ENCODE results near the gene CNOT1.
"Not testable (repeated sequence)": the region's sequence is repeated elsewhere in the genome, so short reads cannot be mapped to it uniquely, and the experiment has no call there.

CNOT1 gene

DNA sequence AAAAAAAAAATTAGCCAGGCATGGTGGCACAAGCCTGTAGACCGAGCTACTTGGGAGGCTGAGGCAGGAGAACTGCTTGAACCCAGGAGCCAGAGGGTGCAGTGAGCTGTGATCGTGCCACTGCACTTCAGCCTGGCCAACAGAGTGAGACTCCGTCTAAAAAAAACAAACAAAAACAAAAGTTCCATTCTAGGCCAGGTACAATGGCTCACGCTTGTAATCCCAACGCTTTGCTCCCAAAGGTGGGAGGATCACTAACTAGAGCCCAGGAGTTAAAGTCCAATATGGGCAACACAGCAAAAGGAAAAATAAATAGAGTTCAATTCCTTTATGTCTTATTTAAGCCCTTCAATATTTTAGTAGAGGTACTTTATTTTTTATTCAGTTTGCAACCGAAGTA lies 47.5 kb downstream of the CNOT1 start:
- Histone ChIP-seq H3K27ac (ENCODE audit: low read length) (no peak overlapping the region), H3K9me3 (ENCODE audit: control insufficient read depth in 2 of 2, low read length in 2 of 2) (no peaks in the 10 kb centered on the region), H3K27me3 (ENCODE audit: control insufficient read depth in 1 of 2, insufficient read depth in 2 of 2, low read length in 2 of 2) (no peaks in the 10 kb centered on the region), H3K4me1 (ENCODE audit: control insufficient read depth, insufficient read depth, low read length) (no peaks in the 10 kb centered on the region), H3K4me3 (ENCODE audit: low read length in 2 of 2) (no peak overlapping the region), H3K36me3 (ENCODE audit: control insufficient read depth in 2 of 2, insufficient read depth in 2 of 2, low read length in 2 of 2) (peaks cover 58 to 62% of the 10 kb centered on the region in 2 donors), H3K9ac (ENCODE audit: low read length in 2 of 2) (no peak overlapping the region)

DNA sequence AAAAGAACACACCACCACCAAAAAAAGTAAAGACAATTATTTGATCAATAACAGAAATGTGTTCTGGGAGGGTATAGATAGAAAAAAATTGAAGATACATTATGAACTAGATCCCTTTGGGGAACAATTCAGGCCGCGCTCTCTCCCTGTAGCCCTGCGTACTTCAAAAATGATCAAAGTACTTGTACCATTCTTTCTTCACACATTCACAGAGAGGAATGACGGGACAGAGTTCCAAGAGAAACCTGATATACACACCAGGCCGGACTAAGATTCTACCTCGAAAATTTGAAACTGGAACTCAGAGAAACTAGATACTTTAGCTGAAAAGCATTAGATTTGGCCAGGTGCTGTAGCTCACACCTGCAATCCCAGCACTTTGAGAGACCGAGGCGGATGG lies 50.0 kb downstream of the CNOT1 start:
- Histone ChIP-seq H3K9me3 (ENCODE audit: control insufficient read depth in 2 of 2, low read length in 2 of 2) (no peaks in the 10 kb centered on the region), H3K9ac (ENCODE audit: low read length in 2 of 2) (no peak overlapping the region), H3K27ac (ENCODE audit: low read length) (no peak overlapping the region), H3K4me1 (ENCODE audit: control insufficient read depth, insufficient read depth, low read length) (no peaks in the 10 kb centered on the region), H3K27me3 (ENCODE audit: control insufficient read depth in 1 of 2, insufficient read depth in 2 of 2, low read length in 2 of 2) (no peaks in the 10 kb centered on the region), H3K4me3 (ENCODE audit: low read length in 2 of 2) (no peak overlapping the region), H3K36me3 (ENCODE audit: control insufficient read depth in 2 of 2, insufficient read depth in 2 of 2, low read length in 2 of 2) (peaks cover 55 to 64% of the 10 kb centered on the region in 2 donors)

DNA sequence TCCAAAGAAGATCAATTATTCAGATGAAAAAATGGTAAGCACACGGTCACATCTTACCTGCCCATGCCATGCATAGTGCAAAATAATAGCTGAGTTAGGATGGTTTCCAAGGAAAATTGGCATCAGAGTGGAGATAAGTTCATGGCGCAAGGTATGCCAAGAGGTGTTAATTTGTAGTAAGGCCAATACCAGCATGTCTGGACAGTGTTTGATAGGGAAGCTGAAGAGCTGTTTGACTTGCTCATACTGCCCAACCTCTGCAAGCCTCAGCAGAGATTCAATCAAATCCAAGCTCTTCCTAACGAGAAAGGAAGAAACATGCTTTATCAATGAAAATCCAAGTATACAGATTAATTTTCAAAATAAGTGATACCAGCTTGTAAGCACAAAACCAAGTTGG lies 51.0 kb downstream of the CNOT1 start:
- H3K36me3 ChIP-seq (ENCODE audit: control insufficient read depth in 2 of 2, insufficient read depth in 2 of 2, low read length in 2 of 2), result peaks cover 63 to 70% of the 10 kb centered on the region in 2 donors
- H3K4me1 ChIP-seq (ENCODE audit: control insufficient read depth, insufficient read depth, low read length), result no peaks in the 10 kb centered on the region
- no peaks in the 10 kb centered on the region for H3K9me3 ChIP-seq (ENCODE audit: control insufficient read depth in 2 of 2, low read length in 2 of 2)
- H3K27ac ChIP-seq (ENCODE audit: low read length), result no peak overlapping the region
- no peaks in the 10 kb centered on the region for H3K27me3 ChIP-seq (ENCODE audit: control insufficient read depth in 1 of 2, insufficient read depth in 2 of 2, low read length in 2 of 2)
- no peak overlapping the region for H3K9ac ChIP-seq (ENCODE audit: low read length in 2 of 2)
- no peak overlapping the region for H3K4me3 ChIP-seq (ENCODE audit: low read length in 2 of 2)

DNA sequence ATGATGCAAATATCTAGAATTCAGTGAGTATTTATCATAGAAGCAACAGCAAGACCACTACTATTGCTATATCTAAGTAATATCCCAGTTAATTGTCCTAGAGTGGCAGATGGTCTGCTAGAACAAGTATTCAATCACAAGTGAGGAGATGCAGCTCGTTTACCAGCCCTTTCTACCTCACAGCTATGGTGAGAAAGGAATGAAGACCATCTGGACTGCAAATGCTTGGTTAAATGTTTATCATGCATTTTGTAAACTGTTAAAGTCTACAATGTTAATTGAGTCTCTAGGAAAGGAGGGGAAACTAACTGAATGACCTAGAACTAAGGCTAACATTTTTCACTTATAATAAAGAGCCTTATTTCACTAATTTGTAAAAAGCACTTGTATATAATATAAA lies 52.5 kb downstream of the CNOT1 start:
- no peak overlapping the region for H3K9ac ChIP-seq (ENCODE audit: low read length in 2 of 2)
- no peak overlapping the region for H3K27ac ChIP-seq (ENCODE audit: low read length)
- H3K9me3 ChIP-seq (ENCODE audit: control insufficient read depth in 2 of 2, low read length in 2 of 2), result no peaks in the 10 kb centered on the region
- H3K36me3 ChIP-seq (ENCODE audit: control insufficient read depth in 2 of 2, insufficient read depth in 2 of 2, low read length in 2 of 2), result peaks cover 52 to 59% of the 10 kb centered on the region in 2 donors
- no peaks in the 10 kb centered on the region for H3K4me1 ChIP-seq (ENCODE audit: control insufficient read depth, insufficient read depth, low read length)
- no peaks in the 10 kb centered on the region for H3K27me3 ChIP-seq (ENCODE audit: control insufficient read depth in 1 of 2, insufficient read depth in 2 of 2, low read length in 2 of 2)
- H3K4me3 ChIP-seq (ENCODE audit: low read length in 2 of 2), result no peak overlapping the region

DNA sequence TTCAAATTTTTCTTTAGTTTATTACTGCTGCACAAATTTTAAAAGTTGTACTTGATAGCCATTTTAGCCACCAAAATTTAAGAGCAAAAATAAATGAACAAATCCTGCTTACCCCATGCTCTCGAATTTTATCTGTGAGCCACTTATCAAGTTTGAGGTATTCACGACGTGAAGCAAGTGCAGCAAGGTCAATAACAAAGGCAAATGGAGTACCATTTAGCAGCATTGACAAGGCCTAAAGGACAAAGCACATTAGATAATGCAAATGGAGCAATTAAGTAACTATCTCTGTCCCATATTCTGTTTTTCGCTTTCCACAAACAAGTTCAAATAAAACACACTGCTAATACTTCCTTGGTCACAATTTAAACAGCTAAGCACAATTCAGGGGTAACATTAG lies 54.7 kb downstream of the CNOT1 start:
- H3K9ac ChIP-seq (ENCODE audit: low read length in 2 of 2), result no peak overlapping the region
- no peak overlapping the region for H3K27ac ChIP-seq (ENCODE audit: low read length)
- peaks cover 49 to 66% of the 10 kb centered on the region in 2 donors for H3K36me3 ChIP-seq (ENCODE audit: control insufficient read depth in 2 of 2, insufficient read depth in 2 of 2, low read length in 2 of 2)

DNA sequence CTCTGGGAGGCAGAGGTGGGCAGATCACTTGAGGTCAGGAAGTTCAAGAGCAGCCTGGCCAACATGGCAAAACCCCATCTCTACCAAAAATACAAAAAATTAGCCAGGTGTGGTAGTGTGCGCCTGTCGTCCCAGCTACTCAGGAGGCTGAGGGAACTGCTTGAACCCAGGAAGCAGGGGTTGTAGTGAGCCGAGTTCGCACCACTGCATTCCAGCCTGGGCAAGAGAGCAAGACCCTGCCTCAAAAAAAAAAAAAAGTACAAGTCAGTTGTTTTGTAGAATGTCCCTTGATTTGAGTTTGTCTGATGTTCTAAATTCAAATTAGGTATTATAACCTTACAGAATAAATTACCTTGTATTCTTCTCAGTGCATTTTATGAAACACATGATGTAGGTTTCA lies 63.9 kb downstream of the CNOT1 start:
- not testable (repeated sequence) for H3K27me3 ChIP-seq (ENCODE audit: control insufficient read depth in 1 of 2, insufficient read depth in 2 of 2, low read length in 2 of 2)
- peaks cover 23% of the 10 kb centered on the region in 2 donors for H3K36me3 ChIP-seq (ENCODE audit: control insufficient read depth in 2 of 2, insufficient read depth in 2 of 2, low read length in 2 of 2)

More for the DNA sequence above, 54.7 kb downstream of the CNOT1 start:
- H3K9me3 ChIP-seq (ENCODE audit: control insufficient read depth in 2 of 2, low read length in 2 of 2), result no peaks in the 10 kb centered on the region
- no peaks in the 10 kb centered on the region for H3K27me3 ChIP-seq (ENCODE audit: control insufficient read depth in 1 of 2, insufficient read depth in 2 of 2, low read length in 2 of 2)
- no peaks in the 10 kb centered on the region for H3K4me1 ChIP-seq (ENCODE audit: control insufficient read depth, insufficient read depth, low read length)
- H3K4me3 ChIP-seq (ENCODE audit: low read length in 2 of 2), result no peak overlapping the region

DNA sequence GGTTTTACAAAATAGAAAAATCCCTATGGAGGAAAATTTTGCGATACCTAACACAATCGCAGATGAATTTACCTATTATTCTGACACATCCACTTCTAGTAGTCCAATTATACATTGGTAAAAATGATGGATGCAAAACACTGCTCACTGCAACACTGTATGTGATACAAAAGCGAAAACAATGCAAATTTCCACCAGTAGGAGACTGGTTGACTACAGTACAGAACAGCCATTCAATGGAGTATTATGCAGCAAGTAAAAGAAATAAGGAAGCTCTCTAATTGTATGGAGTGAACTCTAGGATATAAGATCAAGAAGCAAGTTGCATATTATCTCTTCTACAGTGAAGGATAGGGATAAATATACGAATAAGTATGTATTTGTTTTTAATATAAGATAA lies 65.9 kb downstream of the CNOT1 start:
- Histone ChIP-seq H3K9ac (ENCODE audit: low read length in 2 of 2) (no peak overlapping the region), H3K36me3 (ENCODE audit: control insufficient read depth in 2 of 2, insufficient read depth in 2 of 2, low read length in 2 of 2) (peaks cover 23 to 27% of the 10 kb centered on the region in 2 donors), H3K27ac (ENCODE audit: low read length) (no peak overlapping the region)

More for the DNA sequence above, 63.9 kb downstream of the CNOT1 start:
- not testable (repeated sequence) for H3K4me1 ChIP-seq (ENCODE audit: control insufficient read depth, insufficient read depth, low read length); H3K27ac ChIP-seq (ENCODE audit: low read length); H3K9me3 ChIP-seq (ENCODE audit: control insufficient read depth in 2 of 2, low read length in 2 of 2); H3K9ac ChIP-seq (ENCODE audit: low read length in 2 of 2); H3K4me3 ChIP-seq (ENCODE audit: low read length in 2 of 2)

DNA sequence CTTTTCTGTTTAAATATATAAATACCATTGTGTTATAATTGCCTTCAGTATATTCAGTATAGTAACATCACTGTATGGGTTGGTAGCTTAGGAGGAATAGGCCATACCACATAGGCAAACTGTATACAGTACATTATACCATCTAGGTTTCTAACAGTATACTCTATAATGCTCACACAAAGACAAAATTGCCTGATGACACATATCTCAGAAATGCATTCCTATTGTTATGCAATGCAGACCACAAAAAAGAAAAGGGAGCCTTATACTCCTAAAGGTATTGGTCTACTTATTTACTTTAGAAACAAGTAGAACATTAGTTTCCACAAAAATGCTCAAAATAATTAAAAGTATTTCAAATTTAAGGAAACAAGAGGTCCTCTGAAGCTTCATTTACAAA lies 66.4 kb downstream of the CNOT1 start:
- Histone ChIP-seq H3K4me3 (ENCODE audit: low read length in 2 of 2) (no peak overlapping the region), H3K9me3 (ENCODE audit: control insufficient read depth in 2 of 2, low read length in 2 of 2) (no peaks in the 10 kb centered on the region), H3K27me3 (ENCODE audit: control insufficient read depth in 1 of 2, insufficient read depth in 2 of 2, low read length in 2 of 2) (no peaks in the 10 kb centered on the region), H3K27ac (ENCODE audit: low read length) (no peak overlapping the region), H3K36me3 (ENCODE audit: control insufficient read depth in 2 of 2, insufficient read depth in 2 of 2, low read length in 2 of 2) (peaks cover 25 to 33% of the 10 kb centered on the region in 2 donors), H3K9ac (ENCODE audit: low read length in 2 of 2) (no peak overlapping the region), H3K4me1 (ENCODE audit: control insufficient read depth, insufficient read depth, low read length) (no peaks in the 10 kb centered on the region)

More for the DNA sequence above, 65.9 kb downstream of the CNOT1 start:
- Histone ChIP-seq H3K27me3 (ENCODE audit: control insufficient read depth in 1 of 2, insufficient read depth in 2 of 2, low read length in 2 of 2) (no peaks in the 10 kb centered on the region), H3K4me3 (ENCODE audit: low read length in 2 of 2) (no peak overlapping the region), H3K9me3 (ENCODE audit: control insufficient read depth in 2 of 2, low read length in 2 of 2) (no peaks in the 10 kb centered on the region), H3K4me1 (ENCODE audit: control insufficient read depth, insufficient read depth, low read length) (no peaks in the 10 kb centered on the region)

DNA sequence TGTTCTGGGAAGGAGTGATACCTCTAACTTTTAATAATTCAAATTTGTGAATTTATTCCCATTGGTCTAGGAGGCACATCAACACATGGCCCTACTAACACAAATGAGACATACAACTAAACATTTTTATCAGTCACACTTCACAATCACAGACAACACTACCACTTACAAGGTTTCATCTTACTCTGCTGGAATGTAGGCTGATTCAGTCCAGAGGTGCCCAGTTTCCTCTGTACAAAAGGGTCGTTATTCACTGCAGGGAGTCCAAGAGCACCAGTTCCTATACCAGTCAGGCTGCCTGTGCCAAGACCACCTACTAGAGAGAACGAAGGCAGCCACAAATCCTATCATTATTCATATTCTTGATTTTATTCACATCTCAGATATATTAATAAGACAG lies 72.9 kb downstream of the CNOT1 start:
- Histone ChIP-seq H3K9ac (ENCODE audit: low read length in 2 of 2) (no peak overlapping the region), H3K4me3 (ENCODE audit: low read length in 2 of 2) (no peak overlapping the region), H3K27ac (ENCODE audit: low read length) (no peak overlapping the region), H3K9me3 (ENCODE audit: control insufficient read depth in 2 of 2, low read length in 2 of 2) (no peaks in the 10 kb centered on the region), H3K36me3 (ENCODE audit: control insufficient read depth in 2 of 2, insufficient read depth in 2 of 2, low read length in 2 of 2) (peaks cover 27 to 46% of the 10 kb centered on the region in 2 donors), H3K4me1 (ENCODE audit: control insufficient read depth, insufficient read depth, low read length) (no peaks in the 10 kb centered on the region), H3K27me3 (ENCODE audit: control insufficient read depth in 1 of 2, insufficient read depth in 2 of 2, low read length in 2 of 2) (no peaks in the 10 kb centered on the region)

DNA sequence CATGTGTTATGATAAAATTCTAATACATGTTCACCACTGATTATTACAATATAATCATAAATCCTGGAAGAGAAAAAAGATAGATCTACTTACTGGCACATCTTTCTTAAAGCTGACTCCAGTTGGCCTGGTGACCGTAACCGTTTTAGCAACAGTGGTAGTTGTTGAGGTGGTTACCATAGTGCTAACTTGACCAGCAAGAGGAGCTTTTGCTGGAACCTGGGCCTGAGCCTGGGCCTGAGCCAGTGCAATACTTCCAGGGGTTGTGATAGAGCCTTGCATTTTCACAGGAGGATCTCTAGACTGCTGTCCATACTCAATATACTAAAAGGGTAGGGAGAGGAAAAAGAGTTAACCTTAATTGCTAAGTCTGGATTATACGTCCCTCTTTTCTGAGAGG lies 78.1 kb downstream of the CNOT1 start:
- Histone ChIP-seq H3K27ac (ENCODE audit: low read length) (no peak overlapping the region), H3K36me3 (ENCODE audit: control insufficient read depth in 2 of 2, insufficient read depth in 2 of 2, low read length in 2 of 2) (peaks cover 19 to 34% of the 10 kb centered on the region in 2 donors), H3K9me3 (ENCODE audit: control insufficient read depth in 2 of 2, low read length in 2 of 2) (no peaks in the 10 kb centered on the region), H3K4me3 (ENCODE audit: low read length in 2 of 2) (no peak overlapping the region), H3K9ac (ENCODE audit: low read length in 2 of 2) (peak overlapping the region in 1 of 2 donors; percentile 1), H3K27me3 (ENCODE audit: control insufficient read depth in 1 of 2, insufficient read depth in 2 of 2, low read length in 2 of 2) (no peaks in the 10 kb centered on the region), H3K4me1 (ENCODE audit: control insufficient read depth, insufficient read depth, low read length) (peaks cover 7% of the 10 kb centered on the region)

DNA sequence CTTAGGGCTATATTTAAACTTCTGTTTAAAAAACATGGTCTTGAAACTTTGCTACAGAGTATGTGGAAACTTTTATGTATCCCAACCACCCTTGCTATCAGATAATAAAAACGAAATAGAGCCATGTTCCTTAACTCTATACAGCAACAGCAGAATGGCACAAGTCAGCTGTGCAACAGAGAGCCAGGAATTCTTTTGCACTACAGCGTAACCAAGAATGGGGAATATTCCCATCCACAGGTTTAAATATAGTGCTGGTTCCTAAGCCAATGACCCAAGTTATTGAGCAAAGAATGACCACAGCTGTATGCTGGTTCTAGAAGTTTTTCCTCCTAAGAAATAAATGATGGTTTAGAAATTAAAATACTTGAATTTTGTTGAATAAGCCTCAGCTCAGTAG lies 81.2 kb downstream of the CNOT1 start:
- peak overlapping the region; percentile 20 for H3K27ac ChIP-seq (ENCODE audit: low read length)
- H3K36me3 ChIP-seq (ENCODE audit: control insufficient read depth in 2 of 2, insufficient read depth in 2 of 2, low read length in 2 of 2), result peaks cover 26 to 36% of the 10 kb centered on the region in 2 donors
- peaks cover 7% of the 10 kb centered on the region for H3K4me1 ChIP-seq (ENCODE audit: control insufficient read depth, insufficient read depth, low read length)
- no peaks in the 10 kb centered on the region for H3K9me3 ChIP-seq (ENCODE audit: control insufficient read depth in 2 of 2, low read length in 2 of 2)
- H3K27me3 ChIP-seq (ENCODE audit: control insufficient read depth in 1 of 2, insufficient read depth in 2 of 2, low read length in 2 of 2), result no peaks in the 10 kb centered on the region
- peak overlapping the region in 1 of 2 donors; percentile 4 for H3K4me3 ChIP-seq (ENCODE audit: low read length in 2 of 2)
- no peak overlapping the region for H3K9ac ChIP-seq (ENCODE audit: low read length in 2 of 2)
